T-cell (primary cell): ENCODE data around the gene BBLN. TPM values are rescaled to one million over a fixed set of nuclear protein-coding genes. Genes with fewer than 3 reads are reported as not detected.
"Not testable (repeated sequence)": the region's sequence is repeated elsewhere in the genome, so short reads cannot be mapped to it uniquely, and the experiment has no call there.

Experiments used
- ATAC-seq, 4 experiments: fragments of 200-7000 bp in 3 of 4; fragments of 150-1000 bp in 1 of 4; cut with Tn5 transposase; replicated peaks in 1 of 4; 1 replicate in 3 of 4; 2 replicates in 1 of 4; pipeline ENCODE4 v1.10.0; 2021; ENCODE audit warnings: moderate library complexity in 3 of 4, mild to moderate bottlenecking in 2 of 4, moderate number of reproducible peaks in 1 of 4
- CTCF ChIA-PET, 2 donors: fragments of 300-600 bp; sonication (Branson Sonifier 250); formaldehyde crosslinking; loops; one replicate each; lab custom pipeline; 2022; ENCODE audit warnings: antibody characterized with exemption in 2 of 2; lab: Charles Lee
- POLR2A ChIA-PET, 2 donors: fragments of 300-600 bp; sonication (Branson Sonifier 250); formaldehyde crosslinking; loops; one replicate each; lab custom pipeline; 2022; ENCODE audit warnings: antibody characterized with exemption in 2 of 2; lab: Charles Lee
- DNase-seq, 35 experiments: peaks; one replicate each; pipeline versions ENCODE4 v3.0.0 to v3.0.0-alpha.2; 2013 to 2023
- H3K27ac ChIP-seq: one replicate; pipeline ENCODE4 v1.5.1; 2013; ENCODE audit warnings: low read length
- H3K27me3 ChIP-seq, 2 experiments: replicated peaks in 1 of 2; 1 replicate in 1 of 2; 2 replicates in 1 of 2; pipeline versions ENCODE4 v1.6.1 to v1.7.0; 2013; ENCODE audit warnings: low read length in 1 of 2, mixed read lengths in 1 of 2; ENCODE audit not compliant: control insufficient read depth in 2 of 2, insufficient read depth in 2 of 2; ENCODE audit errors: extremely low read depth in 1 of 2
- H3K36me3 ChIP-seq, 2 donors: 1 replicate in 1 of 2; 2 replicates in 1 of 2; pipeline versions ENCODE4 v1.6.1 to v1.7.0; 2013; ENCODE audit warnings: low read length in 1 of 2; ENCODE audit not compliant: control insufficient read depth in 2 of 2, insufficient read depth in 1 of 2; ENCODE audit errors: extremely low read depth in 1 of 2
- H3K4me1 ChIP-seq, 2 experiments: 1 replicate in 1 of 2; 2 replicates in 1 of 2; pipeline versions ENCODE4 v1.6.1 to v1.7.0; 2013; ENCODE audit warnings: low read length in 2 of 2, mixed read lengths in 1 of 2; ENCODE audit not compliant: insufficient read depth in 2 of 2, control insufficient read depth in 1 of 2; ENCODE audit errors: extremely low read depth in 1 of 2
- H3K4me3 ChIP-seq, 2 donors: 1 replicate in 1 of 2; 2 replicates in 1 of 2; pipeline versions ENCODE4 v1.5.1 to v1.7.0; 2013; ENCODE audit warnings: mild to moderate bottlenecking in 2 of 2, low read length in 1 of 2, moderate library complexity in 1 of 2; ENCODE audit not compliant: control insufficient read depth in 1 of 2; ENCODE audit errors: extremely low read depth in 1 of 2
- H3K9me3 ChIP-seq: 2 replicates; pipeline ENCODE4 v1.7.0; 2013
- H3K27ac Mint-ChIP-seq, 2 donors: one replicate each; pipeline ENCODE4 v1.8.0; 2020 to 2021; ENCODE audit warnings: mild to moderate bottlenecking in 2 of 2, mixed read lengths in 2 of 2
- H3K27me3 Mint-ChIP-seq, 2 donors: one replicate each; pipeline ENCODE4 v1.8.0; 2021 to 2022; ENCODE audit warnings: mixed read lengths in 2 of 2
- H3K36me3 Mint-ChIP-seq: one replicate; pipeline ENCODE4 v1.8.0; 2021; ENCODE audit warnings: mixed read lengths
- H3K4me1 Mint-ChIP-seq, 3 donors: one replicate each; pipeline ENCODE4 v1.8.0; 2020 to 2022; ENCODE audit warnings: mixed read lengths in 3 of 3, mild to moderate bottlenecking in 1 of 3
- H3K4me3 Mint-ChIP-seq, 3 donors: one replicate each; pipeline ENCODE4 v1.8.0; 2020 to 2022; ENCODE audit warnings: mild to moderate bottlenecking in 3 of 3, mixed read lengths in 3 of 3, moderate library complexity in 3 of 3
- H3K9me3 Mint-ChIP-seq, 3 donors: one replicate each; pipeline ENCODE4 v1.8.0; 2020 to 2022; ENCODE audit warnings: mixed read lengths in 3 of 3
- WGBS: methylation state at CpG from one replicate; pipeline ENCODE4 v1.1.5; 2013; ENCODE audit warnings: missing lambda C conversion rate; ENCODE audit not compliant: insufficient coverage; 5-methylcytosine and 5-hydroxymethylcytosine counted together
- total RNA-seq, 35 experiments: library from RNA in 6 of 35; stranded (reverse) in 6 of 35; fragments of 120-200 nt in 1 of 35; gene quantifications; one replicate each; pipeline versions ENCODE4 v1.2.1 to v1.2.4 and lab custom pipeline; 2013 to 2026

Gene BBLN
- total RNA-seq, 5 donors from 2014 or later (not counting 1 experiment from before 2014, with no cell fraction given): 50.0 to 85.9 (median 81.4) TPM

DNA sequence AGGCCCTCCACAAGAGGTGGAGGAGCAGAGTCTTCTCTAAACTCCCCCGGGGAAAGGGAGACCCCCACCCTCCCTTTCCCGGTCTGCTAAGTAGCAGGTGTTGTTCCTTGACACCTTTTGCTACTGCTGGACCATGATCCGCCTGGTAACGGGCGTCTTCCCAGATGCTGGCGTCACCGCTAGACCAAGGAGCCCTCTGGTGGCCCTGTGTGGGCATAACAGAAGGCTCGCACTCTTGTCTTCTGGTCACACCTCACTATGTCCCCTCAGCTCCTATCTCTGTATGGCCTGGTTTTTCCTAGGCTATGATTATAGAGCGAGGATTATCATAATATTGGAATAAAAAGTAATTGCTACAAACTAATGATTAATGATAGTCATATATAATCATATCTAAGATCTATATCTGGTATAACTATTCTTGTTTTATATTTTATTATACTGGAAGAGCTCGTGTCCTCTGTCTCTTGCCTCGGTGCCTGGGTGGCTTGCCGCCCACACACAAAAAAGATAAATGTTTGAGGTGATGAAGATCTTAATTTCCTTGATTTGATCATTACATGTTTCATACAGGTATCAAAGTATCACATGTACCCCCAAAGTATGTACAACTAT lies 30.0 kb upstream of the BBLN start:
- peaks cover 11 to 35% of the 10 kb centered on the region in 2 experiments for H3K4me1 ChIP-seq
- WGBS: no CpG with 5 or more reads among the region's 12 CpGs
- H3K36me3 Mint-ChIP-seq, POLR2A ChIA-PET, H3K4me3 ChIP-seq, H3K36me3 ChIP-seq, H3K9me3 ChIP-seq, H3K27ac Mint-ChIP-seq, H3K27ac ChIP-seq, ATAC-seq, H3K9me3 Mint-ChIP-seq: not testable (repeated sequence)
- peaks cover 0 to 10% of the 10 kb centered on the region in 2 donors for H3K27me3 Mint-ChIP-seq
- CTCF ChIA-PET: interaction anchor here in 1 of 2 donors (0.6 kb wide), 1 partner anchor 291 kb away, joined by 3 read pairs; the partner anchor contains the start of gene CERCAM
- peaks cover 28 to 36% (median 34%) of the 10 kb centered on the region in 3 donors for H3K4me1 Mint-ChIP-seq
- H3K27me3 ChIP-seq: peaks cover 0 to 17% of the 10 kb centered on the region in 2 experiments
- peak in 25 of 35 experiments; percentile 19 to 57 (median 36) for DNase-seq
- H3K4me3 Mint-ChIP-seq: peak overlapping the region; percentile 52 to 95 (median 74)

GRCh38 chr9:128130651-128131050 lies 29.4 kb upstream of the BBLN start:
- CTCF ChIA-PET, H3K27ac Mint-ChIP-seq: not testable (repeated sequence)

DNA sequence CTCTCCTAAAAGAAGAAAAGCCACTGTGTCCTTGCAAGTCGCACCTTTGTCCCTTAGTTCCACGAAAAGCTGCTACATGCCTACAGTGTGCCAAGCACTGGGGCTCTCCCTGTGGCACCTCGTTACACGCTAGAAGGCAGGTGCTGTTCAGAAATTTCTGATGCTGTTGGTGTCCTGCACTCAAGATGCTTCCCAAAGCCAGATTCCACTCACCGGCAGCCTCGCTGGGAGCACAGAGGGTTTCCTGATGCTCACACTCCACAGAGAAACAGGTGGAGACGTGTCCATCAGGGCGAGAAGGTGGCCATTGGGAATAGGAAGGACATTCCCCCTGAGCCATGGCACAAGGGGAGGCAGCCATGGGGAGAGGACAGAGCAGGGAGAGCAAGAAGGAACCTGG lies 28.7 kb upstream of the BBLN start:
- not testable (repeated sequence) for H3K27ac Mint-ChIP-seq, H3K4me3 ChIP-seq, H3K9me3 Mint-ChIP-seq, H3K36me3 Mint-ChIP-seq, H3K27ac ChIP-seq, DNase-seq, H3K4me3 Mint-ChIP-seq, H3K36me3 ChIP-seq, H3K9me3 ChIP-seq, ATAC-seq
- Mint-ChIP-seq H3K4me1 (peaks cover 23 to 33% (median 29%) of the 10 kb centered on the region in 3 donors), H3K27me3 (peaks cover 0 to 10% of the 10 kb centered on the region in 2 donors)
- WGBS: 93% methylated on average over 5 of the region's 8 CpGs
- Histone ChIP-seq H3K4me1 (peaks cover 6 to 26% of the 10 kb centered on the region in 2 experiments), H3K27me3 (peaks cover 0 to 17% of the 10 kb centered on the region in 2 experiments)
- ChIA-PET CTCF (interaction anchor here in 1 of 2 donors (0.6 kb wide), 1 partner anchor 355 kb away, joined by 3 read pairs; no protein-coding TSS in a partner anchor), POLR2A (interaction anchor here in 1 of 2 donors (0.6 kb wide), 1 partner anchor 28 kb away, joined by 3 read pairs; no protein-coding TSS in a partner anchor)

More at GRCh38 chr9:128130651-128131050, 29.4 kb upstream of the BBLN start:
- peaks cover 11 to 31% of the 10 kb centered on the region in 2 experiments for H3K4me1 ChIP-seq
- DNase-seq, H3K36me3 Mint-ChIP-seq, H3K27ac ChIP-seq, ATAC-seq, H3K9me3 ChIP-seq, H3K4me3 ChIP-seq, H3K4me3 Mint-ChIP-seq, H3K9me3 Mint-ChIP-seq, H3K36me3 ChIP-seq, POLR2A ChIA-PET: not testable (repeated sequence)
- WGBS: 85% methylated on average over 4 of the region's 7 CpGs
- H3K27me3 ChIP-seq: peaks cover 0 to 17% of the 10 kb centered on the region in 2 experiments
- H3K27me3 Mint-ChIP-seq: peaks cover 0 to 10% of the 10 kb centered on the region in 2 donors
- H3K4me1 Mint-ChIP-seq: peaks cover 26 to 36% (median 31%) of the 10 kb centered on the region in 3 donors

GRCh38 chr9:128132139-128132538 lies 27.9 kb upstream of the BBLN start:
- H3K4me3 ChIP-seq, ATAC-seq, H3K36me3 Mint-ChIP-seq, H3K36me3 ChIP-seq, CTCF ChIA-PET, H3K9me3 ChIP-seq, H3K27ac ChIP-seq, H3K4me3 Mint-ChIP-seq, DNase-seq, H3K9me3 Mint-ChIP-seq, POLR2A ChIA-PET, H3K27ac Mint-ChIP-seq: not testable (repeated sequence)
- H3K27me3 Mint-ChIP-seq: peaks cover 0 to 10% of the 10 kb centered on the region in 2 donors
- Histone ChIP-seq H3K27me3 (peaks cover 0 to 17% of the 10 kb centered on the region in 2 experiments), H3K4me1 (peaks cover 5 to 18% of the 10 kb centered on the region in 2 experiments)
- 81% methylated on average over 6 of the region's 8 CpGs for WGBS
- H3K4me1 Mint-ChIP-seq: peaks cover 22 to 28% (median 27%) of the 10 kb centered on the region in 3 donors

DNA sequence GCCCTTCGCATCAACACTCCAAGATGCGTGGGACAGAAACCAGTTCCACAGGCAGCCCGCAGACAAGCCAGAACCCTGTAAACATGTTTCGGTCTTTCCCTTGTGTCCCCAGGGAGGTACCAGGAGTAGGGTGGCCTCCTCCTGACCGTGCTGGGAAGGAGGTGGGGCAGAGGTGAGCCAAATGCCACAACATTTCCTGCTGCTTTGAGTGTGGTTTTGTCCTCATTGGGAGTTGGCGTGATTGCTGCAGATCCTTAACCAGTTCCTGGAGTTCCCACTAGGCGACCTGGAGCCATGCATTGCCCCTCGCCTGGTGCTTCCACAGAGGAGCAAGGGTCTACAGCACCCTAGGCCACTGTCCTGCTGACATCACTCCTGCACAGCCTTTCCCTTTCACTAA lies 24.5 kb upstream of the BBLN start:
- H3K4me3 ChIP-seq, CTCF ChIA-PET, H3K9me3 ChIP-seq, POLR2A ChIA-PET, ATAC-seq, DNase-seq, H3K36me3 Mint-ChIP-seq, H3K27ac Mint-ChIP-seq, H3K4me1 ChIP-seq, H3K27ac ChIP-seq, H3K36me3 ChIP-seq, H3K4me3 Mint-ChIP-seq, H3K9me3 Mint-ChIP-seq: not testable (repeated sequence)
- Mint-ChIP-seq H3K4me1 (peaks cover 8 to 11% (median 8%) of the 10 kb centered on the region in 3 donors), H3K27me3 (peaks cover 0 to 10% of the 10 kb centered on the region in 2 donors)
- peaks cover 0 to 17% of the 10 kb centered on the region in 2 experiments for H3K27me3 ChIP-seq
- 0% methylated on average over 1 of the region's 8 CpGs for WGBS

- ChIA-PET CTCF (no interaction called here), POLR2A (no interaction called here)
- no peak for ATAC-seq
- Histone ChIP-seq H3K36me3 (no peaks in the 10 kb centered on the region), H3K9me3 (no peaks in the 10 kb centered on the region), H3K4me1 (peaks cover 3 to 10% of the 10 kb centered on the region in 2 experiments), H3K4me3 (no peak overlapping the region), H3K27me3 (peaks cover 0 to 5% of the 10 kb centered on the region in 2 experiments), H3K27ac (no peak overlapping the region)
- DNase-seq: no peak
- no peaks in the 10 kb centered on the region for H3K36me3 Mint-ChIP-seq
- 91% methylated on average over 11 of the region's 18 CpGs for WGBS
- H3K27me3 Mint-ChIP-seq: peaks cover 0 to 10% of the 10 kb centered on the region in 2 donors
- H3K9me3 Mint-ChIP-seq: no peaks in the 10 kb centered on the region
- peaks cover 12 to 16% (median 13%) of the 10 kb centered on the region in 3 donors for H3K4me1 Mint-ChIP-seq
- no peak overlapping the region for H3K4me3 Mint-ChIP-seq
- no peak overlapping the region for H3K27ac Mint-ChIP-seq
Measured at GRCh38 chr9:128136816-128137793, 23.0 kb upstream of the BBLN start.
